Left renal pelvis (tissue), 4 donors: ENCODE data around the gene ZNF598. TPM values are rescaled to one million over a fixed set of nuclear protein-coding genes. Genes with fewer than 3 reads are reported as not detected.
"Not testable (repeated sequence)": the region's sequence is repeated elsewhere in the genome, so short reads cannot be mapped to it uniquely, and the experiment has no call there.

Experiments
- DNase-seq, 4 donors: peaks; one replicate each; pipeline ENCODE4 v3.0.0-alpha.2; 2013; ENCODE audit warnings: low read depth in 4 of 4, low spot score in 3 of 4
- polyA plus RNA-seq, 4 donors: library from polyadenylated mRNA; unstranded; fragments of 120-200 nt; gene quantifications; one replicate each; pipeline ENCODE4 v1.2.1, GENCODE V29; 2013; ENCODE audit not compliant: insufficient read length in 4 of 4

The ZNF598 gene
- polyA plus RNA-seq, 4 donors: 16.9 to 28.3 (median 18.9) TPM

- not testable (repeated sequence) for DNase-seq
Observed at GRCh38 chr16:1962161-1963153, 47.2 kb downstream of the ZNF598 start.

DNA sequence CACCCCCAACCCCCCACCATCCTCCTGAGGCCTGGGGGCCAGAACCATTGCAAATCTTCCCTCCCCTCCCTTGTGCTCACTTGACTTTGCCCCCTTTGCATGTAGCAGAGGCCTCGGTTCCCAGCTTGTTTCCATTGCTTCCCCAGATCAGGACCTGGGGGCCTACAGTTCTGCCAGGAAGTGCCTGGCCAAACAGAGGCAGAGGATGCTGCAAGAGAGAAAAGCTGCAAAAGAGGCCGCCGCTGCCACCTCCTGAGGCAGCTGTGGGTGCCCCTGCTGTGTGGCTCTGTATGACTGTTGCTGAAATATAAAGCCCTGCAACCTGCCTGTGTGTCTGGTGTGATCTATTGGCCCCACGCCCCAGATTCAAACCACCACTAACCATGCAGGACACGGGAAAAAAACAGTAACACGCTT is 48.0 kb downstream of the ZNF598 start:
- no peak for DNase-seq

DNA sequence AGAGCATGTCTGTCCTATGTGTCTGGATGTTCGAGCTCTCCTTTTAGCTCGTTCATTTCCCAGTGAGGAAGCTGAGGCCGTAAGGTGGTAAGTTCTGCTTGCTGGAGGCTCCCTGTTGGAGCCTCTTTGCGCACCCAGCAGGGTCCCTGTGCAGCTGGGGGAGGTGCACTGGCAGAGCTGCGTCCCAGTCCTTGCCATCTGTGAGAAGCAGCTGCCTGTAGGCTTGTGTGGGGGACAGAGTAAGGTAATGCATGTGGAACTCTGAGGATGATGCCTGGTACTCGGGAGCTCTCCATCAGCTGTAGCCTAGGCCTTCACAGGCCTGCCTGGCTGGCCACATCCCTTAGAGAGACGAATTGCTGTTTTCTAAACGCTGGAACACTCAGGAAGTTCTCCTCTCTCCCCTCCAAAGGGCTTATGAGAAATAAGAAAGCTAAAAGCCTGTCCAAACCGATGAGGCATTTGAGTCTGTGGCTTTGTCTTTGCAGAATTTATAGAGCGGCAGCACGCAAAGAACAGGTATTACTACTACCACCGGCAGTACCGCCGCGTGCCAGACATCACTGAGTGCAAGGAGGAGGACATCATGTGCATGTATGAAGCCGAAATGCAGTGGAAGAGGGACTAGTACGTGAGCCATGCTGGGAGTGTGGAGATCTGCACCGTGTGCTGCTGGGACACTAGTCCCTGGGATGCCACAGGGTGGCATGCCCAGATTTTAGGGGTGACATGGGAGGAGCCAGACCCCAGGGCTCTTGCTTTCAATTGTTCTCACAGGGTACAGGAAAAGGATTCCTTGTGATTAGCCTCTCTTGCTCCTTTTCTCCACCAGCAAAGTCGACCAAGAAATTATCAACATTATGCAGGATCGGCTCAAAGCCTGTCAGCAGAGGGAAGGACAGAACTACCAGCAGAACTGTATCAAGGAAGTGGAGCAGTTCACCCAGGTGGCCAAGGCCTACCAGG is 48.7 kb downstream of the ZNF598 start:
- DNase-seq: no peak

DNA sequence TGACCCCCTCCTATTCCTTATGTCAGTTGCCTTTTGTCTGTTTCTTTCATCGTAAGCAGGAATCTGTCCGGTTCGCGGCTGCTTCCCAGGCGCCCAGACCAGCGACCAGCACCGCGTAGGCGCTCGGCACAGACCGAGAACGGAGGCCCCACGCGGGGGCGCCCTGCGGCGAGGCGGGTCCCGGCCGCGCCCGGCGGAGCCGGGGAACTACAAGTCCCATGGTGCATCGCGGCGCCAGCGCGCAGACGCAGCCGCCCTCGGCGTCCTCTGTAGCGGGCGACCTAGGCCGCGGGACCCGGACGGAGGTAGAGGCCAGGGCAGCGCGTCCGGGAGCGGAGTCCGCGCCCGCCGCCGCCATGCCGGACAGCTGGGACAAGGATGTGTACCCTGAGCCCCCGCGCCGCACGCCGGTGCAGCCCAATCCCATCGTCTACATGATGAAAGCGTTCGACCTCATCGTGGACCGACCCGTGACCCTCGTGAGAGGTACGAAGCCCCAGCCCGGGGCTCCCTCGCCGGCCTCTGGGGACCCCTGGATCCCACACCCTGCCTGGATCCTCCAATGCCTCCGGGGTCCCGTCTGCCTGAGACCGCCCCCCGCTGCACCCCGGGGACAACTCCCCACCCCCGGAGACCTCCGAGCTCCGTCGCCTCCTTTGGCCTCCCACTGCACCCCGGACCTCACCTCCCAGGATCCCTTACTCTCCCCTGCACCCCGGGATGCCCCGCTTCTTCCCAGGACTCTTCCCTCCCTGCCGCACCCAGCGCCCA is 50.2 kb downstream of the ZNF598 start, which contains the start of gene NDUFB10:
Gene NDUFB10 (plus strand): TSS at position 270 of the 771 bp plus-strand sequence. CDS start 87 bp downstream, at position 357.
- peak in 3 of 4 donors; percentile 77 to 83 (median 78) for DNase-seq

DNA sequence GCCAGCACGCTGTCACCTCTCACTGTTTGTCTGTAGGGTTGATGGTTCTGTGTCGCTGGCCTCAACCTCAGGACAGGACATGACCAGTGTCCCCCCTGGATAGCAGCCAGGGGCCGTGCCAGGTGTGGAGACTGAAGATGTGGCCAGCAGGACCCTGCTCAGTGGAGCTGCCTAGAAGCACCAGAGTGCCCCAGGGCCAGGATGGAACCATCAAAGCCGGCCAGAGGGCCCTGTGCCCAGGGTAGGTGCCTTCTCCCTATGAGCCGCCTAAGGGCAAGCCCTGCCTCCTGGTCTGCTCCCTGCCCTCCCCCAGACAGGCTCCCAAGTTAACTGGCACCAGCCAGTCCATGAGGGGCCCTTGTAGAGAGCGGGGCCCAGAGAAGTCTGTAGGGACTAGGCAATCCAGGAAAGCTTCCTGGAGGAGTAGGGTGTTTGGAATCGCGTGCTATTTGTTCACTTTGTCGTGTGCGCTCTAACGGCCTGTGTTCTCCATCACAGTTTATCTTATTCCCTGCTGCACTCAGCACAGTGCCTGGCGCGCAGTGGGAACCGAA is 50.8 kb downstream of the ZNF598 start:
- no peak for DNase-seq

DNA sequence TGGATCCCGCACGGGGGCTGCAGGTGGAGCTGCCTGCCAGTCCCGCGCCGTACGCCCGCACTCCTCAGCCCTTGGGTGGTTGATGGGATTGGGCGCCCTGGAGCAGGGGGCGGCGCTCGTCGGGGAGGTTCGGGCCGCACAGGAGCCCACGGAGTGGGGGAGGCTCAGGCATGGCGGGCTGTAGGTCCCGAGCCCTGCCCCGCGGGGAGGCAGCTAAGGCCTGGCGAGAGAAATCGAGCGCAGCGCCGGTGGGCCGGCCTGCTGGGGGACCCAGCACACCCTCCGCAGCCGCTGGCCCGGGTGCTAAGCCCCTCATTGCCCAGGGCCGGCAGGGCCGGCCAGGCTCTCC is 51.5 kb downstream of the ZNF598 start:
- DNase-seq: not testable (repeated sequence)

DNA sequence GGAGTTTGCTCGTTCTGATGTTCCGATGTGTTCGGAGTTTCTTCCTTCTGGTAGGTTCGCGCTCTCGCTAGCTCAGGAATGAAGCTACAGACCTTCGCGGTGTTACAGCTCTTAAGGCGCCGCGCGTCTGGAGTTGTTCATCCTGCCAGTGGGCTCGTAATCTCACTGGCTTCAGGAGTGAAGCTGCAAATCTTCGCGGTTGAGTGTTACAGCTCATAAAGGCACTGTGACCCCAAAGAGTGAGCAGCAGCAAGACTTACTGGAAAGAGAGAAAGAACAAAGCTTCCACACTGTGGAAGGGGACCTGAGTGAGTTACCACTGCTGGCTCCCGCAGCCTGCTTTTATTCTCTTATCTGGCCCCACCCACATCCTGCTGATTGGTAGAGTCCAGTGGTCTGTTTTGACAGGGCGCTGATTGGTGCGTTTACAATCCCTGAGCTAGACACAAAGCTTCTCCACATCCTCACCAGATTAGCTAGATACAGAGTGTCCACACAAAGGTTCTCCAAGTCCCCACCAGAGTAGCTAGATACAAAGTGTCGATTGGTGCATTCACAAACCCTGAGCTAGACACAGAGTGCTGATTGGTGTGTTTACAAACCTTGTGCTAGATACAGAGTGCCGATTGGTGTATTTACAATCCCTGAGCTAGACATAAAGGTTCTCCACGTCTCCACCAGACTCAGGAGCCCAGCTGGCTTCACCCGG is 52.0 kb downstream of the ZNF598 start:
- DNase-seq: not testable (repeated sequence)

GRCh38 chr16:1953734-1954133 is 55.9 kb downstream of the ZNF598 start:
- no peak for DNase-seq

DNA sequence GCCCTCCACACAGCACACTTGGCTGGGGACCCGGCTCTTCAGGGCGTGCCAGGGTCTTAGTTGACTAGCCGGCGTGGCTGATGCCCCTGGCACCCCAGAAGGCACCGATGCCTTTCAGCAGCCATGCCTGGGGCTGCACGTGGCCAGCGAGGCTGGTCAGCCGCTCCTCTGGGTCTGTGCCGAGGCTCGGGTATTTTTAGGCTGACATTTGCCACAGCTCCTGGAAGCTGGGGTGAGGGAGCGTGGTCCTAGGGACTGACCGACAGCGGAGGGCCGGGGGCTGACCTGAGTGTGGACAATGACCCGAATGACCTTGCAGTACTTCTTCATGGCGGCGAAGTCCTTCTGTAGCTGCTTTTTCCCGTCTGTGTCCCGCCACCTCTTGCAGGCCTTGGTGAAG is 59.1 kb downstream of the ZNF598 start:
- DNase-seq: no peak

DNA sequence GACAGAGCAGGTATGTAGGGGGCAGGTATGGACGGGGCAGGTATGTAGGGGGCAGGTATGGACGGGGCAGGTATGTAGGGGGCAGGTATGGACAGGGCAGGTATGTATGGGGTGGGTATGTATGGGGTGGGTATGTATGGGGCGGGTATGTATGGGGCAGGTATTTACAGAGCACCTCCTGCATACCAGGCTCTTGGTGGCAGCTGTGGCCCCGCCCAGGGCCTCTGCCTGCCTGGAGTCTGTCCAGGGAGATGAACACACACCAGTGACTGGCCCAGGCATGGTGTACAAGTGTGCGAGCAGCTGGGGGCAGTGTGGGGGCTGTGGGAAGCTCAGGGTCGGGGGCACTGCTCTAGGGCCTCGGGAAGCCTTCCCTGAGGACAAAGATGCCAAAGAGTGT is 59.6 kb downstream of the ZNF598 start:
- DNase-seq: no peak

DNA sequence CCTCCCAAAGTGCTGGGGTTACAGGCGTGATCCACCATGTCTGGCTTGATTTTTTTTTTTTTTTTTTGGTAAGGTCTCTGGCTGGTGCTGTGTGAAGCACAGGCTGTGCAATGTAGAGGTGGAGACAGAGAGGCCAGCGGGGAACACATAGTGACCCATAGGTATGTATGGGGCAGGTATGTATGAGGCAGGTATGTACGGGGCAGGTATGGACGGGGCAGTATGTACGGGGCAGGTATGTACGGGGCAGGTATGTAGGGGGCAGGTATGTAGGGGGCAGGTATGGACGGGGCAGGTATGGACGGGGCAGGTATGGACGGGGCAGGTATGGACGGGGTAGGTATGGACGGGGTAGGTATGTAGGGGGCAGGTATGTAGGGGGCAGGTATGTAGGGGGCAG is 60.1 kb downstream of the ZNF598 start:
- no peak for DNase-seq

Other genes with a start within 250 kb of the ZNF598 start
- gene NME3, start 238.3 kb downstream of the ZNF598 start, polyA plus RNA-seq: 10 to 100 TPM; 18.7 to 46.6 (median 22.9) TPM
- 10 to 100 TPM in 1 of 4 donors, 1 to 10 TPM in 3; 5.7 to 16.1 (median 8.0) TPM for gene EME2, start 237.0 kb downstream of the ZNF598 start, polyA plus RNA-seq
- gene MRPS34, start 236.7 kb downstream of the ZNF598 start, polyA plus RNA-seq: 10 to 100 TPM; 37.1 to 89.4 (median 57.9) TPM
- 10 to 100 TPM; 31.4 to 53.3 (median 35.4) TPM for gene SPSB3, start 227.2 kb downstream of the ZNF598 start, polyA plus RNA-seq
- gene NUBP2, start 226.9 kb downstream of the ZNF598 start, polyA plus RNA-seq: 10 to 100 TPM; 32.7 to 58.6 (median 34.8) TPM
- gene IGFALS, start 216.1 kb downstream of the ZNF598 start, polyA plus RNA-seq: 1 to 10 TPM in 3 of 4 donors, under 1 TPM in 1; 0.15 to 3.6 (median 1.6) TPM
- 10 to 100 TPM; 29.7 to 51.8 (median 31.9) TPM for gene HAGH, start 183.0 kb downstream of the ZNF598 start, polyA plus RNA-seq
- gene FAHD1, start 182.6 kb downstream of the ZNF598 start, polyA plus RNA-seq: 10 to 100 TPM; 22.5 to 46.7 (median 34.7) TPM
- gene MEIOB, start 137.7 kb downstream of the ZNF598 start, polyA plus RNA-seq: 1 to 10 TPM in 2 of 4 donors, under 1 TPM in 2; 0.25 to 3.1 (median 1.00) TPM
- under 1 TPM in 3 of 4 donors, not detected in 1; 0.27 to 0.63 (median 0.42) TPM for gene HS3ST6, start 91.4 kb downstream of the ZNF598 start, polyA plus RNA-seq
- 10 to 100 TPM; 12.7 to 78.7 (median 58.5) TPM for gene MSRB1, start 66.6 kb downstream of the ZNF598 start, polyA plus RNA-seq
- gene RPL3L, start 55.1 kb downstream of the ZNF598 start, polyA plus RNA-seq: under 1 TPM; 0.09 to 0.34 (median 0.13) TPM
- gene NDUFB10, start 50.3 kb downstream of the ZNF598 start, polyA plus RNA-seq: 100 to 1,000 TPM in 3 of 4 donors, 10 to 100 TPM in 1; 86.4 to 134 (median 128) TPM
- 1,000 to 10,000 TPM; 1,831 to 2,075 (median 1,960) TPM for gene RPS2, start 45.0 kb downstream of the ZNF598 start, polyA plus RNA-seq
- not detected for gene RNF151, start 43.0 kb downstream of the ZNF598 start, polyA plus RNA-seq
- 10 to 100 TPM; 25.1 to 46.9 (median 29.1) TPM for gene TBL3, start 37.8 kb downstream of the ZNF598 start, polyA plus RNA-seq
- gene NOXO1, start 28.4 kb downstream of the ZNF598 start, polyA plus RNA-seq: 1 to 10 TPM in 1 of 4 donors, under 1 TPM in 3; 0.45 to 3.0 (median 0.78) TPM
- 10 to 100 TPM; 17.3 to 29.2 (median 23.9) TPM for gene GFER, start 25.6 kb downstream of the ZNF598 start, polyA plus RNA-seq
- gene SYNGR3, start 19.9 kb downstream of the ZNF598 start, polyA plus RNA-seq: 1 to 10 TPM; 1.7 to 3.1 (median 1.9) TPM
- 10 to 100 TPM in 1 of 4 donors, 1 to 10 TPM in 3; 4.2 to 12.3 (median 7.3) TPM for gene NPW, start 10.0 kb upstream of the ZNF598 start, polyA plus RNA-seq
- gene NHERF2, start 17.1 kb upstream of the ZNF598 start, polyA plus RNA-seq: 100 to 1,000 TPM; 102 to 161 (median 104) TPM
- gene NTHL1, start 38.0 kb upstream of the ZNF598 start, polyA plus RNA-seq: 10 to 100 TPM; 15.8 to 27.1 (median 17.5) TPM
- 100 to 1,000 TPM; 121 to 183 (median 146) TPM for gene TSC2, start 38.2 kb upstream of the ZNF598 start, polyA plus RNA-seq
- 100 to 1,000 TPM in 2 of 4 donors, 10 to 100 TPM in 2; 51.6 to 119 (median 94.0) TPM for gene PKD1, start 126.1 kb upstream of the ZNF598 start, polyA plus RNA-seq
- 1 to 10 TPM; 1.9 to 4.0 (median 2.4) TPM for gene RAB26, start 138.8 kb upstream of the ZNF598 start, polyA plus RNA-seq
- 10 to 100 TPM; 41.7 to 56.9 (median 50.5) TPM for gene TRAF7, start 146.0 kb upstream of the ZNF598 start, polyA plus RNA-seq
- gene CASKIN1, start 186.8 kb upstream of the ZNF598 start, polyA plus RNA-seq: 1 to 10 TPM in 3 of 4 donors, under 1 TPM in 1; 0.79 to 2.4 (median 1.4) TPM
- gene MLST8, start 195.6 kb upstream of the ZNF598 start, polyA plus RNA-seq: 10 to 100 TPM; 32.8 to 55.0 (median 40.7) TPM
- gene BRICD5, start 201.0 kb upstream of the ZNF598 start, polyA plus RNA-seq: 10 to 100 TPM in 1 of 4 donors, 1 to 10 TPM in 3; 4.6 to 11.5 (median 5.4) TPM
- gene PGP, start 205.0 kb upstream of the ZNF598 start, polyA plus RNA-seq: 10 to 100 TPM in 3 of 4 donors, 1 to 10 TPM in 1; 7.3 to 19.3 (median 13.3) TPM
- 10 to 100 TPM; 13.8 to 24.3 (median 15.7) TPM for gene E4F1, start 213.8 kb upstream of the ZNF598 start, polyA plus RNA-seq
- 1 to 10 TPM in 1 of 4 donors, under 1 TPM in 3; 0.63 to 2.0 (median 0.90) TPM for gene DNASE1L2, start 226.6 kb upstream of the ZNF598 start, polyA plus RNA-seq
- 10 to 100 TPM; 30.5 to 89.5 (median 58.5) TPM for gene ECI1, start 241.8 kb upstream of the ZNF598 start, polyA plus RNA-seq